ENCODE measurements around the gene GALNT14.

Gene GALNT14

DNA sequence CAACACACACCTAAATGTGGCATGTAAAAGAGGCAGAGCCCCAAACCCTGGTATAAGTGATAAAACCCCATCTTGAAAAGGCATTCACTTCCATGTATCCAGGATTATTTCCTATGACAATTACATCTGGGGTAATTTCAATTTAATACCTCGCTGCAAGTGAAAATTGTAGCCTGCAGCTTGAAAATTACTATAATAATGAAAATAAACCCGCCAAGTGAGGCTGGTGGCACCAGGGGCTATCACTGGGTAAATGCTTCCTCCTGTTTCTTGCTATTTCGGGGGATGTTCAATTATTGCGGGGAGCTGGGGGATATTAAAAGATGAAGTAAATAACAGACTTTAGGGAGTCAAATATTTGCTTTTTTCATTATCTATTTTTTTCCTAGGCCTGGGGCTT is 171.5 kb downstream of the GALNT14 start:
- TF ChIP-seq, protein P1, sequence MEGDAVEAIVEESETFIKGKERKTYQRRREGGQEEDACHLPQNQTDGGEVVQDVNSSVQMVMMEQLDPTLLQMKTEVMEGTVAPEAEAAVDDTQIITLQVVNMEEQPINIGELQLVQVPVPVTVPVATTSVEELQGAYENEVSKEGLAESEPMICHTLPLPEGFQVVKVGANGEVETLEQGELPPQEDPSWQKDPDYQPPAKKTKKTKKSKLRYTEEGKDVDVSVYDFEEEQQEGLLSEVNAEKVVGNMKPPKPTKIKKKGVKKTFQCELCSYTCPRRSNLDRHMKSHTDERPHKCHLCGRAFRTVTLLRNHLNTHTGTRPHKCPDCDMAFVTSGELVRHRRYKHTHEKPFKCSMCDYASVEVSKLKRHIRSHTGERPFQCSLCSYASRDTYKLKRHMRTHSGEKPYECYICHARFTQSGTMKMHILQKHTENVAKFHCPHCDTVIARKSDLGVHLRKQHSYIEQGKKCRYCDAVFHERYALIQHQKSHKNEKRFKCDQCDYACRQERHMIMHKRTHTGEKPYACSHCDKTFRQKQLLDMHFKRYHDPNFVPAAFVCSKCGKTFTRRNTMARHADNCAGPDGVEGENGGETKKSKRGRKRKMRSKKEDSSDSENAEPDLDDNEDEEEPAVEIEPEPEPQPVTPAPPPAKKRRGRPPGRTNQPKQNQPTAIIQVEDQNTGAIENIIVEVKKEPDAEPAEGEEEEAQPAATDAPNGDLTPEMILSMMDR (IDR thresholded peaks at IDR 0.05; ENCODE audit: extremely low read depth, missing control alignments): no peak

DNA sequence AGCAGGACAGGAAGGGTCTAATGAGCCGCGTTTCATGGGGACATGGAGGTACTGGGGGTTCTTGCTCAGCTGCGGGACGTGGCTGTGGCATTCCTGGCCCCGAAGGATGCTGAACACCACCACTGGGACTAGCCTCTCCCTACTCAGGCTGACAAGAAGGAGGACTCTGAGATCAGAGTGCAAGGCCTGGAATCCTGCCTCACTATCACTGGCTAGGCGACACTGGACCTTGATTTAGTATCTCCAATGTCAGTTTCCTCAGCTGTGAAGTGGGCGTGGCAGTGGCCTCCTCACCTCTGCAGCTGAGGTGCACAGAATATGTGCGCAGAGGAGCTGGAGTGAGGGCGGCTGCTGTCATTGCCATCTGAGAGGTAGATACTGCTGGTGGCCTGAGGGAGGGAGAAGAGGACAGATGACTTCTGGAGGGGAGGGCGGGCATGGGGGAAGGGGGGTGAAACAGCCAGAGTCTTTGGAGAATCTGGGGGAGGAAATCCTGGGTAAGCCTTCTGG is 173.2 kb downstream of the GALNT14 start:
- TF ChIP-seq, protein P1 (IDR thresholded peaks at IDR 0.05; ENCODE audit: extremely low read depth, missing control alignments): no peak
- no peak for DNase-seq (ENCODE audit: low spot score)

More for the DNA sequence above, 171.5 kb downstream of the GALNT14 start:
- no peak for DNase-seq (ENCODE audit: low spot score)

DNA sequence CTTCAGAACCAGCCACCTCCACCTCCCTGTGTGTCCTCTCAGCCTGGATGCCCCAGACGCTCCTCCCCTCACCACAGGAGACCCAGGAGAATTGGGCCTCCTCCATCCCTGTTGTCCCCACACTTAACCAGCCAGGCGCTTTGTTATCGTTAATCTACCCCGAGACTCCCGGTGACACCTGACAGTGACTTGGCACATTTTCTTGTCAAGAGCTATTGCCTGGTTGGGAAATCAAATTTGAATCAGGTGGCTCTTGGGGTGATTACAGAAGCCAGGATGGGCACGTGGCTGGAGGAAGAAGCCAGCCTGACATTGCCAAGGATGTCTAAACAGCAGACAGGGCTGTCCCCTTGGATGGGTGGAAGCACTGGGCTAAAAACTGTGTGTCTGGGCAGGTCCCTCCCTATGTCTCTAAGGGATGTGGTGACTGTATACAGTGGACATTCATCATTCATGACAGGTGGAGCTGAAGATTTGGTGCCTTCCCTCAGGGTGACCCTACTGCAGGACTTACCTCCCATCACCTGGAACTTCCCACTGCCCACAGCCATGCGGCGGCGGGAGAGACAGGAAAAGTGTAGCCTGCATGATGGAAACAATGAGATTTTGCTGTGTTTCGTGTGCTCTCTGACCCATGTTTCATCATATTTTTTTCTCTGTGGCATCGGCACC is 173.8 kb downstream of the GALNT14 start:
- DNase-seq (ENCODE audit: low spot score): no peak
- TF ChIP-seq, protein P1 (IDR thresholded peaks at IDR 0.05; ENCODE audit: extremely low read depth, missing control alignments): no peak

GRCh38 chr2:30963184-30963583 is 175.1 kb downstream of the GALNT14 start:
- TF ChIP-seq, protein P1 (IDR thresholded peaks at IDR 0.05; ENCODE audit: extremely low read depth, missing control alignments): no peak
- DNase-seq (ENCODE audit: low spot score): no peak

GRCh38 chr2:30960213-30960612 is 178.0 kb downstream of the GALNT14 start:
- TF ChIP-seq, protein P1 (IDR thresholded peaks at IDR 0.05; ENCODE audit: extremely low read depth, missing control alignments): no peak

DNA sequence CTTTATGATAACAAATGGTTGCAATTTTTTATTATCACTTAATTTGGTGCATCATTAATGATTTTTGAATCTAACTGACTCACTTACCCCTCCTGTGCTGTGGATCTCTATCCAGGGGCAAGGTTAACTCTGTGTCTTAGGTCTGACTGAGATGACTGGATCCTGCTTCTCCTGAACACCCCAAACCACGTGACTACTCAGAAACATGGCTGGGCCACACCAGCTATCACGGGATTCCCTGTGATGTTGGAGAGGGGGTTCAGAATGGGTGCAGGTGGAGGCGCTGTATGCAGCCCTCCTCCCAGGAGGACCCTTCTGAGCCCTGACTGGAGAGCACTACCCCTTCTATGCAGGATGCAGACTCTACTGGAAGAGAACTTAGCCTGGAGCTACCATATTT is 178.6 kb downstream of the GALNT14 start:
- DNase-seq (ENCODE audit: low spot score): no peak

More at GRCh38 chr2:30960213-30960612, 178.0 kb downstream of the GALNT14 start:
- no peak for DNase-seq (ENCODE audit: low spot score)

GRCh38 chr2:30958918-30959265 is 179.3 kb downstream of the GALNT14 start:
- TF ChIP-seq, protein P1 (IDR thresholded peaks at IDR 0.05; ENCODE audit: extremely low read depth, missing control alignments): no peak
- DNase-seq (ENCODE audit: low spot score): no peak

More for the DNA sequence above, 178.6 kb downstream of the GALNT14 start:
- TF ChIP-seq, protein P1 (IDR thresholded peaks at IDR 0.05; ENCODE audit: extremely low read depth, missing control alignments): no peak
